HG02970 (cell line): Measurements from ENCODE around the gene TMEM14A.

ENCODE experiments used
- ATAC-seq: cut with Tn5 transposase; IDR thresholded peaks from one replicate; pipeline ENCODE4 v1.9.1; 2021; ENCODE audit warnings: mild to moderate bottlenecking, moderate library complexity, moderate number of reproducible peaks; ENCODE audit not compliant: unreplicated experiment, low FRiP score

The TMEM14A gene

DNA sequence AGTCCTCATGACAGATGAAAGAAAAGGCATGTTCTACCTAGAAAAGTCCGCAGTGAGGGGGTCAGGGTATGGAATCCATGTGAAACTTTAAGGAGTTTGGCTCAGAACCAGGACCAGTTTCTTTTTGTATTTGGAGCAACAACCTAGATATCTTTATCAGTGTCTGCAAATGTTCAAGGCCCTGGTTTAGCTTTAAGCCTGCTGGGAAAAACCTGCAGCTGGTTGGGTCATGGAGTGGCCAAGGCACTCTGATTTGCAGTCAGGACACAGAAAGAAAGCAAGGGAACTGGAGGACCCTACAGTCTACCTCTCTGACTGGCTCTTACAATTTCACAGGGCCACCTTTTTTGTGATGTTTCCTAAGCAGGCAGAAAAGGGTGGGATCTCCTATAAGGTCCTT is 58.7 kb downstream of the TMEM14A start:
- ATAC-seq, result no peak

DNA sequence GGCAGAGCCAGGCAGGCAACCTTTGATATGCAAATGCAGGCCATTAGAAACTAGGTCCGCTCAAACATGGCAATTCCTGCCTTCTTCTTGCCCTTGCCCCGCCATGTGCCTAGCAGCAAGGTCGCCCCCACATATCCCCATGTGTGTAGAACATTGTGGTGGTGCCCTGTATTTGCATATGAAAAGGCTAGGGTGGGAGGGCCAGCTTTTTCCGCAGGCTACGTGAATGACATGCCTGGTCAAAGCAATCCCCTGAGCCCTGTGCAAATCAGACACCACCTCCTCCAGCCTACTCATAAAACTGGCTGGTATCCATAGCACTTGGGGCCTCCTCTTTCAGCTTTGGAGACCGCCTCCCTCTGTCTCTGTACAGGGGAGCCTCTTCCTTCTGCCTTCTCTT is 60.8 kb downstream of the TMEM14A start:
- ATAC-seq, result no peak

DNA sequence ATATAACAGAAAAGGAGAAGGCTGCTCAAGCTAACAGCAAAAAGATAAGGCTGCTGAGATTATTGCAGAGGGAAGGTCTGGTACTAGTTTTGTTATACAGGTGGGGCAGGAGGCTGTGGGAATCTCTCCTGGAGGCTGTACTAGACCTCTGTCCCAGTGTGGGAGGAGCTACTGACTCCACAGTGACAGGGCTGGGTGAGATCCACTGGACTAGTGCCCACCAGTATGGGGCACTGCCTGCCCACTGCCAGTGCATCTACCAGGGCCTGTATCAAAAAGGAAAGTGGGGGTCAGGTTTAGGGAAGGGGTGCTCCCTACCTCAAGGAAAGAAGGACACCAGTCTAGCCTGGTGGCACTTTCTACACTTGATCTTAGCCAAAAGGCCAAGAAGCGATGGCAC is 62.3 kb downstream of the TMEM14A start:
- no peak for ATAC-seq

DNA sequence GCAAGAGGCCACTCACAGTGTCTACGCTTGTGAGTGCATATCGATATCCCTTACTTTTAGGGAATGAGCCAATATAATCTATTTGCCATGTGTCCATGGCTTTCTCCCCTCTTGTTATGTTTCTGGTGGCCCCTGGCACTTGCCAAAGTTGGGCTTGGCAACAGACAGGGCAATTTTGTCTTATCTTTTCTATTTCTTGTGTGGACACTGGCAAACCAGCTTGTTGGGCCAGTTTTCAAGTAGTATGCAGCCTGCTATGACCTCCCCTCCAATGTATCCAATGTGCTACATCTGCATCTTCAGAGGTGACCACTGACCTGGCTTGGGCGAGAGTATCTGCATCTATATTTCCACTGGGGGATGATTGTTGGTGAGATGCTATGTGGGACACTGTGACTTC is 63.2 kb downstream of the TMEM14A start:
- no peak for ATAC-seq

DNA sequence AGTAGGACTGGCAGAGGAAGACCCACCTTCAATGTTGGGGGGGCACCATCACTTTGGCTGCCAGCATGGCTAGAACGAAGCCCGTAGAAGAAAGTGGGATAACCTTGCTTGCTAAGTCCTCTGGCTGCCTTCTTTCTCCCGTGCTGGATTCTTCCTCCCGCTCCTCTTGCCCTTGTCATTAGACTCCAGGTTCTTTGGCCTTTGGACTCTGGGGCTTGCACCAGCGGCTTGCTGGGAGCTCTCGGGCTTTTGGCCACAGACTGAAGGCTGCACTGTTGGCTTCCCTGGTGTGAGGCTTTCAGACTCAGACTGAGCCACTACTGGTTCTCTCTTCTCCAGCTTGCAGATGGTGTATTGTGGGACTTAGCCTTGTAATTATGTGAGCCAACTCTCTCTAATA is 64.2 kb downstream of the TMEM14A start:
- no peak for ATAC-seq

DNA sequence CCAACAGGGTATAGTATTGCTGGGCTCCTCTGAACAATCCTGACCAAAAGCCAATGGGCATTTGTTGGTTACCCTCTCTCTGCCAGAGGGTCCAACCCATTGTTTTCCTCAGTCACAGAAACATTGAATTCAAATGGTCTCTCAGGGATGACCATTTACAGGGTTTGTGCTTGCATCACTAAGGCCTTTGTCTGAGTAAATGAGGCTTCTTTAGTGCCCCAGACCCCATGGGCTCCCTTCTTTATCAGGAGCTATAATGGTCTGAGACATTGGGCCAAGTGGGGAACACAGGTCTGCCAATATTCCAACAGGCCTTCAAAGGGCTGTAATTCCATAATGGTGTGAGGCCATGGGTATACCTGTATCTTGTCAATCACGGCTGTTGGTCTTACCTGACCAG is 65.2 kb downstream of the TMEM14A start:
- no peak for ATAC-seq
